SK-N-SH (cell line): ENCODE data around the gene GRK3. TPM values are rescaled to one million over a fixed set of nuclear protein-coding genes. Genes with fewer than 3 reads are reported as not detected.

ENCODE experiments used
- CTCF ChIA-PET: fragments of 300-600, 350-600 bp; formaldehyde crosslinking; extraction: SDS; loops from one replicate; lab custom pipeline; 2021; lab: Yijun Ruan, JAX
- POLR2A ChIA-PET: fragments of 350-600 bp; sonication (Branson Sonifier 250); formaldehyde crosslinking; extraction: SDS; loops from one replicate; lab custom pipeline; 2020; ENCODE audit warnings: antibody characterized with exemption, inconsistent platforms; lab: Yijun Ruan, JAX
- DNase-seq: peaks from one replicate; pipeline ENCODE4 v3.0.0; 2012
- H2AFZ ChIP-seq: fragments of 200-600 bp; sonication (generic); 2 replicates; pipeline ENCODE4 v1.8.1; 2016; ENCODE audit warnings: antibody characterized with exemption, mild to moderate bottlenecking, low read depth
- H3F3A ChIP-seq: fragments of 200-600 bp; sonication (generic); replicated peaks from 2 replicates; pipeline ENCODE3; 2016; ENCODE audit warnings: antibody characterized with exemption, mild to moderate bottlenecking; ENCODE audit not compliant: insufficient read depth
- H3K27ac ChIP-seq, 2 experiments: fragments of 200-500 bp in 1 of 2; fragments of 200-600 bp in 1 of 2; sonication (Bioruptor generic) in 1 of 2; sonication (generic), shearing (Covaris generic) in 1 of 2; 2 replicates each; pipeline versions ENCODE4 v1.5.1 to v1.6.1; 2014 to 2016; ENCODE audit warnings: low read depth in 2 of 2, inconsistent platforms in 1 of 2, low read length in 1 of 2, mild to moderate bottlenecking in 1 of 2, mixed read lengths in 1 of 2
- H3K27me3 ChIP-seq: fragments of 200-600 bp; sonication (generic), shearing (Covaris generic); 2 replicates; pipeline ENCODE4 v1.6.1; 2016; ENCODE audit warnings: mixed run types; ENCODE audit not compliant: insufficient read depth
- H3K36me3 ChIP-seq, 2 experiments: fragments of 200-500 bp in 1 of 2; fragments of 200-600 bp in 1 of 2; sonication (Bioruptor generic) in 1 of 2; sonication (generic) in 1 of 2; replicated peaks in 1 of 2; 2 replicates each; pipeline versions ENCODE3 to v1.5.1; 2014 to 2016; ENCODE audit warnings: low read length in 1 of 2, mild to moderate bottlenecking in 1 of 2; ENCODE audit not compliant: insufficient read depth in 2 of 2, control insufficient read depth in 1 of 2
- H3K4me1 ChIP-seq, 2 experiments: fragments of 200-500 bp in 1 of 2; fragments of 200-600 bp in 1 of 2; sonication (Bioruptor generic) in 1 of 2; sonication (generic), shearing (Covaris generic) in 1 of 2; 2 replicates each; pipeline versions ENCODE4 v1.5.1 to v1.6.1; 2014 to 2016; ENCODE audit warnings: low read depth in 1 of 2, low read length in 1 of 2, mixed run types in 1 of 2; ENCODE audit not compliant: insufficient read depth in 2 of 2, control insufficient read depth in 1 of 2
- H3K4me2 ChIP-seq: fragments of 200-600 bp; sonication (generic), shearing (Covaris generic); 2 replicates; pipeline ENCODE4 v1.6.1; 2017; ENCODE audit warnings: mixed run types
- H3K4me3 ChIP-seq, 2 experiments: fragments of 200-500 bp in 1 of 2; fragments of 200-600 bp in 1 of 2; sonication (Bioruptor generic) in 1 of 2; sonication (generic), shearing (Covaris generic) in 1 of 2; 2 replicates each; pipeline versions ENCODE4 v1.5.1 to v1.8.1; 2014 to 2016; ENCODE audit warnings: low read depth in 2 of 2, inconsistent platforms in 1 of 2, low read length in 1 of 2, mild to moderate bottlenecking in 1 of 2, mixed read lengths in 1 of 2, moderate library complexity in 1 of 2
- H3K79me2 ChIP-seq: fragments of 200-600 bp; sonication (generic); 2 replicates; pipeline ENCODE4 v1.8.1; 2017; ENCODE audit warnings: mild to moderate bottlenecking; ENCODE audit not compliant: insufficient read depth
- H3K9ac ChIP-seq: fragments of 200-600 bp; sonication (generic); 2 replicates; pipeline ENCODE4 v1.6.1; 2017; ENCODE audit warnings: mixed run types
- H3K9me2 ChIP-seq: fragments of 200-600 bp; sonication (generic); 2 replicates; pipeline ENCODE4 v1.6.1; 2017; ENCODE audit warnings: mixed run types
- H3K9me3 ChIP-seq: fragments of 200-600 bp; sonication (generic); 2 replicates; pipeline ENCODE4 v1.6.1; 2017; ENCODE audit warnings: mixed run types, mild to moderate bottlenecking, moderate library complexity
- H4K20me1 ChIP-seq: fragments of 200-600 bp; sonication (generic); 2 replicates; pipeline ENCODE4 v1.6.1; 2017; ENCODE audit warnings: mild to moderate bottlenecking, mixed run types; ENCODE audit not compliant: insufficient read depth
- EP300 ChIP-seq, 2 experiments: IDR thresholded peaks; 2 replicates each; pipeline versions ENCODE4 v1.4.0 to v1.6.1; 2012; ENCODE audit warnings: borderline replicate concordance in 1 of 2, low read depth in 1 of 2, low read length in 1 of 2
- FOXM1 ChIP-seq: IDR thresholded peaks from 2 replicates; pipeline ENCODE4 v1.4.0; 2012; ENCODE audit warnings: low read depth, mild to moderate bottlenecking
- POLR2AphosphoS5 ChIP-seq: IDR thresholded peaks from 2 replicates; pipeline ENCODE4 v1.6.1; 2012; ENCODE audit warnings: low read depth, low read length
- RCOR1 ChIP-seq: fragments of 150-350 bp; IDR thresholded peaks from 2 replicates; pipeline ENCODE4 v1.6.1; 2017; ENCODE audit warnings: antibody characterized with exemption, low read length
- RXRA ChIP-seq: IDR thresholded peaks from 2 replicates; pipeline ENCODE4 v1.4.0; 2012; ENCODE audit warnings: low read depth, mild to moderate bottlenecking, borderline replicate concordance
- TCF12 ChIP-seq: IDR thresholded peaks from 2 replicates; pipeline ENCODE4 v1.4.0; 2012
- WGBS: methylation state at CpG from one replicate; pipeline ENCODE4 v1.1.6; 2017; ENCODE audit warnings: low lambda C conversion rate; 5-methylcytosine and 5-hydroxymethylcytosine counted together
- polyA plus RNA-seq, 3 experiments: library from polyadenylated mRNA; depleted of rRNA; stranded (reverse); fragments of >200 nt; gene quantifications; 2 replicates each; pipeline ENCODE4 v1.2.3, GENCODE V29; 2012
- TF ChIP-seq, protein P1 (sequence below): IDR thresholded peaks from 2 replicates; pipeline ENCODE4 v1.6.1; 2012; ENCODE audit warnings: mild to moderate bottlenecking, low read depth, low read length, moderate library complexity
- TF ChIP-seq, protein P2 (sequence below): IDR thresholded peaks from 2 replicates; pipeline ENCODE4 v1.4.0; 2012; ENCODE audit warnings: low read depth, borderline replicate concordance
- TF ChIP-seq, protein P3 (sequence below): IDR thresholded peaks from 2 replicates; pipeline ENCODE4 v1.4.0; 2012; ENCODE audit warnings: low read depth, borderline replicate concordance
- TF ChIP-seq, protein P4 (sequence below): fragments of 150-350 bp; IDR thresholded peaks from 2 replicates; pipeline ENCODE4 v1.6.1; 2017; ENCODE audit warnings: antibody characterized with exemption, low read length, low read depth, borderline replicate concordance

Gene GRK3
- polyA plus RNA-seq, 1 of the 3 experiments (the other 2 are of a cell fraction), result 1.3 TPM

DNA sequence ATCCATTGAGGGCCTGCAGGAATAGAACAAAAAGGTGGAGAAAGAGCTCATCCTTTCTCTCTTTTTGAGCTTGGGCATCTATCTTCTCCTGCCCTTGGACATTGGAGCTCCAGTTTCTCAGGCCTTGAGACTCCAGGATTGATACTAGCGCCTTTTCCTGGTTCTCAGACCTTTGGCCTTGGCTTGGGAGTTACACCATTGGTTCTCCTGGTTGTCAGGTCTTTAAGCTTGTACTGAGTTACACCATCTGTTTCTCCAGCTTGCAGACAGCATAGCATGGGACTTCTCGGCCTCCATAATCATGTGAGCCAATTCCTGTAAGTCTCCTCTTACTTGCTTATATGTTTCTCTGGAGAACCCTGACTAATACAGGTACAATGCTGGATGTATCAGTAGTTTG lies 72.6 kb downstream of the GRK3 start (continued):
- TF ChIP-seq, protein P1, sequence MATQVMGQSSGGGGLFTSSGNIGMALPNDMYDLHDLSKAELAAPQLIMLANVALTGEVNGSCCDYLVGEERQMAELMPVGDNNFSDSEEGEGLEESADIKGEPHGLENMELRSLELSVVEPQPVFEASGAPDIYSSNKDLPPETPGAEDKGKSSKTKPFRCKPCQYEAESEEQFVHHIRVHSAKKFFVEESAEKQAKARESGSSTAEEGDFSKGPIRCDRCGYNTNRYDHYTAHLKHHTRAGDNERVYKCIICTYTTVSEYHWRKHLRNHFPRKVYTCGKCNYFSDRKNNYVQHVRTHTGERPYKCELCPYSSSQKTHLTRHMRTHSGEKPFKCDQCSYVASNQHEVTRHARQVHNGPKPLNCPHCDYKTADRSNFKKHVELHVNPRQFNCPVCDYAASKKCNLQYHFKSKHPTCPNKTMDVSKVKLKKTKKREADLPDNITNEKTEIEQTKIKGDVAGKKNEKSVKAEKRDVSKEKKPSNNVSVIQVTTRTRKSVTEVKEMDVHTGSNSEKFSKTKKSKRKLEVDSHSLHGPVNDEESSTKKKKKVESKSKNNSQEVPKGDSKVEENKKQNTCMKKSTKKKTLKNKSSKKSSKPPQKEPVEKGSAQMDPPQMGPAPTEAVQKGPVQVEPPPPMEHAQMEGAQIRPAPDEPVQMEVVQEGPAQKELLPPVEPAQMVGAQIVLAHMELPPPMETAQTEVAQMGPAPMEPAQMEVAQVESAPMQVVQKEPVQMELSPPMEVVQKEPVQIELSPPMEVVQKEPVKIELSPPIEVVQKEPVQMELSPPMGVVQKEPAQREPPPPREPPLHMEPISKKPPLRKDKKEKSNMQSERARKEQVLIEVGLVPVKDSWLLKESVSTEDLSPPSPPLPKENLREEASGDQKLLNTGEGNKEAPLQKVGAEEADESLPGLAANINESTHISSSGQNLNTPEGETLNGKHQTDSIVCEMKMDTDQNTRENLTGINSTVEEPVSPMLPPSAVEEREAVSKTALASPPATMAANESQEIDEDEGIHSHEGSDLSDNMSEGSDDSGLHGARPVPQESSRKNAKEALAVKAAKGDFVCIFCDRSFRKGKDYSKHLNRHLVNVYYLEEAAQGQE, result no peak
- TF ChIP-seq TCF12 (no peak), POLR2AphosphoS5 (no peak), EP300 (IDR thresholded peaks at IDR 0.05; ENCODE audit: borderline replicate concordance in 1 of 2, low read depth in 1 of 2, low read length in 1 of 2) (no peak)
- TF ChIP-seq, protein P2, sequence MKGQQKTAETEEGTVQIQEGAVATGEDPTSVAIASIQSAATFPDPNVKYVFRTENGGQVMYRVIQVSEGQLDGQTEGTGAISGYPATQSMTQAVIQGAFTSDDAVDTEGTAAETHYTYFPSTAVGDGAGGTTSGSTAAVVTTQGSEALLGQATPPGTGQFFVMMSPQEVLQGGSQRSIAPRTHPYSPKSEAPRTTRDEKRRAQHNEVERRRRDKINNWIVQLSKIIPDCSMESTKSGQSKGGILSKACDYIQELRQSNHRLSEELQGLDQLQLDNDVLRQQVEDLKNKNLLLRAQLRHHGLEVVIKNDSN, result no peak

DNA sequence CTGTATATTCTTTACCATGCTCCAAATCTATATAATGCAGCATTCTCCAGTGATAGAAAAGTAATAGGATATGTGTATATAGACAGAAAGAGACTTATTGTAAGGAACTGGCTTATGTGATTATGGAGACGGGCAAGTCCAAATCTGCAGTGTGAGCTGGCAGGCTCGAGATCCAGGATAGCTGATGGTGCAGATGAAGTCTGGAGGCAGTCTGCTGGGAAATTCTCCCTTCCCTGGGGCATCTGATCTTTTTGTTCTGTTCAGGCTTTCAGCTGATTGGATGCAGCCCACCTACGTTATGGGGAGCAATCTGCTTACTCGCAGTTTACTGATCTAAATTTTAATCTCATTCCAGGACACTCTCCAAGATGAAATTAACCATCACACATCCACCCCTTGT lies 73.2 kb downstream of the GRK3 start:
- Histone ChIP-seq H3K27ac (peak overlapping the region in 1 of 2 experiments; percentile 16; a peak in 1 of 4 replicates), H3K36me3 (peaks cover 0 to 19% of the 10 kb centered on the region in 2 experiments), H3K9ac (no peak overlapping the region), H4K20me1 (no peaks in the 10 kb centered on the region), H3F3A (no peaks in the 10 kb centered on the region), H3K4me2 (no peak overlapping the region), H3K4me1 (no peaks in the 10 kb centered on the region; a peak in 1 of 4 replicates), H3K4me3 (no peak overlapping the region; a peak in 1 of 4 replicates), H3K9me3 (no peaks in the 10 kb centered on the region), H3K27me3 (no peaks in the 10 kb centered on the region), H3K79me2 (no peaks in the 10 kb centered on the region), H2AFZ (no peak overlapping the region), H3K9me2 (no peaks in the 10 kb centered on the region)
- ChIA-PET CTCF (interaction anchor here (1.1 kb wide), 1 partner anchor 17 kb away, joined by 4 read pairs; no protein-coding TSS in a partner anchor), POLR2A (no interaction called here)
- DNase-seq, result no peak
- WGBS, result 62% methylated on average over 4 of the region's 4 CpGs
- TF ChIP-seq RCOR1, result no peak
- no peak for TF ChIP-seq FOXM1
- TF ChIP-seq RXRA, result no peak
- TF ChIP-seq, protein P3, sequence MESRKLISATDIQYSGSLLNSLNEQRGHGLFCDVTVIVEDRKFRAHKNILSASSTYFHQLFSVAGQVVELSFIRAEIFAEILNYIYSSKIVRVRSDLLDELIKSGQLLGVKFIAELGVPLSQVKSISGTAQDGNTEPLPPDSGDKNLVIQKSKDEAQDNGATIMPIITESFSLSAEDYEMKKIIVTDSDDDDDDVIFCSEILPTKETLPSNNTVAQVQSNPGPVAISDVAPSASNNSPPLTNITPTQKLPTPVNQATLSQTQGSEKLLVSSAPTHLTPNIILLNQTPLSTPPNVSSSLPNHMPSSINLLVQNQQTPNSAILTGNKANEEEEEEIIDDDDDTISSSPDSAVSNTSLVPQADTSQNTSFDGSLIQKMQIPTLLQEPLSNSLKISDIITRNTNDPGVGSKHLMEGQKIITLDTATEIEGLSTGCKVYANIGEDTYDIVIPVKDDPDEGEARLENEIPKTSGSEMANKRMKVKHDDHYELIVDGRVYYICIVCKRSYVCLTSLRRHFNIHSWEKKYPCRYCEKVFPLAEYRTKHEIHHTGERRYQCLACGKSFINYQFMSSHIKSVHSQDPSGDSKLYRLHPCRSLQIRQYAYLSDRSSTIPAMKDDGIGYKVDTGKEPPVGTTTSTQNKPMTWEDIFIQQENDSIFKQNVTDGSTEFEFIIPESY, result no peak
- TF ChIP-seq, protein P4, sequence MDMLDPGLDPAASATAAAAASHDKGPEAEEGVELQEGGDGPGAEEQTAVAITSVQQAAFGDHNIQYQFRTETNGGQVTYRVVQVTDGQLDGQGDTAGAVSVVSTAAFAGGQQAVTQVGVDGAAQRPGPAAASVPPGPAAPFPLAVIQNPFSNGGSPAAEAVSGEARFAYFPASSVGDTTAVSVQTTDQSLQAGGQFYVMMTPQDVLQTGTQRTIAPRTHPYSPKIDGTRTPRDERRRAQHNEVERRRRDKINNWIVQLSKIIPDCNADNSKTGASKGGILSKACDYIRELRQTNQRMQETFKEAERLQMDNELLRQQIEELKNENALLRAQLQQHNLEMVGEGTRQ, result no peak
